SW480 (cell line): ENCODE data around the gene GCNT4.
"Not testable (repeated sequence)": the region's sequence is repeated elsewhere in the genome, so short reads cannot be mapped to it uniquely, and the experiment has no call there.

Experiments
- DNase-seq: peaks from one replicate; pipeline ENCODE4 v3.0.0-alpha.2; 2016; ENCODE audit warnings: low spot score

The GCNT4 gene, protein sequence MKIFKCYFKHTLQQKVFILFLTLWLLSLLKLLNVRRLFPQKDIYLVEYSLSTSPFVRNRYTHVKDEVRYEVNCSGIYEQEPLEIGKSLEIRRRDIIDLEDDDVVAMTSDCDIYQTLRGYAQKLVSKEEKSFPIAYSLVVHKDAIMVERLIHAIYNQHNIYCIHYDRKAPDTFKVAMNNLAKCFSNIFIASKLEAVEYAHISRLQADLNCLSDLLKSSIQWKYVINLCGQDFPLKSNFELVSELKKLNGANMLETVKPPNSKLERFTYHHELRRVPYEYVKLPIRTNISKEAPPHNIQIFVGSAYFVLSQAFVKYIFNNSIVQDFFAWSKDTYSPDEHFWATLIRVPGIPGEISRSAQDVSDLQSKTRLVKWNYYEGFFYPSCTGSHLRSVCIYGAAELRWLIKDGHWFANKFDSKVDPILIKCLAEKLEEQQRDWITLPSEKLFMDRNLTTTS

GRCh38 chr5:75052192-75053053 is at the start of gene GCNT4:
GCNT4 (minus strand) TSS chr5:75052558; CDS start chr5:75030037, 22,521 bp downstream.
- peak; percentile 39 for DNase-seq

GRCh38 chr5:75095956-75096355 is 43.6 kb upstream of the GCNT4 start:
- DNase-seq: not testable (repeated sequence)

DNA sequence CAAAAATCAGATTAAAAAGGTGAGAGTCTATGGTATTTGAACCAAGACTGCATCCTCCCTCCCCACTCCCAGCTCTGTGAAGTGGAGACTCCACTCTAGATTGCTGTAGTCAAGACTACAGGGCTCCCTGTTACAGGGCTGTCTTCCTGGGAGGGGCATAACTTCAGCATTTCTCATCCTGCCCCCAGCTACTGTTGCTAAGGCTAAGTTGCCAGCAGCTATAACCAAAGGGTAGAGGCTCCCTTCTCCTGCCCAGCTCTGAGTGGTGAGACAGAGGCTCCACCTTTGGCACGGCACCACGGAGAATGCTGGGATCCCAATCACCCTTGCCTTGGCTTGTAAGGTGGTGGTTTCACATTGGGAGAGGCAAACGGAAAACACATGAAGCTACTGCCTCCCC is 39.2 kb upstream of the GCNT4 start:
- no peak for DNase-seq

DNA sequence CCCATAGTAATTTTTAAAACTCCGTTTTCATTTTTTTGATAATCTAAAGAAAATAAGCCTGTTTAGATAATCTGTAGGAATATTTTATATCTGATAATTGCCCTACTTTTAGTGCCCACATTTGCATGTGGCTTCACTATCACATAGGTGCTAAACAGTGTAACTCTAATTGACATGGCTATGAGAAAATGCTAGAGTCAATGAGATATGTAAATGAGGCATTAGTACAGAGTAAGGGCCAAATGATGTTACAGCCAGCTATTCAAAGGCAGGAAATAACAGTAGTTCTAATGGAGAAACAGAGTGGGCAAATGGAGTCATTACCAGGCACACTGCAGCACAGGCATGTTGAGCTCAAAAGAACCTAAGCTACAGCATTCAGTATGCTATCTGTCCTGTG is 37.3 kb upstream of the GCNT4 start:
- DNase-seq: no peak

- DNase-seq: no peak
These were observed 36.8 kb upstream of the GCNT4 start for GRCh38 chr5:75089137-75089536.

- no peak for DNase-seq
These were observed 36.3 kb upstream of the GCNT4 start for GRCh38 chr5:75088648-75089047.

DNA sequence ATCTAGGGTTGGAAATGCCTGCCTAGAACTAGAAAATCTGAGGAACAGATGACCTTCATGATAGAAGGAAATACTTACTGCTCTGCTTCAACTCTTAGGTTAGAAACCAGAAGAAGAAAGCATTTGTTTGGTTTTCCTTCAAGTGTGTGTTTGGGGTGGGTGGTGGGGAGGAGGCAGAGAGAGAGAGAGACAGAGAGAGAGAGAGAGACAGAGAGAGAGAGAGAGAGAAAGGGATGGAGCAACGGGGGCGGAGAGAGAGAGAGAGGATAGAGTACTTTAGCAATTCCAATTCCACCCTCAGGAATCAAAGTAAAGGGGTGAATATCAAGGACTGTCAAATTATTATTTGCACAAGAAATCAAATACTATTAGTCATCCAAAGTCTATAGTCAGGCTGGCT is 29.2 kb upstream of the GCNT4 start:
- no peak for DNase-seq

DNA sequence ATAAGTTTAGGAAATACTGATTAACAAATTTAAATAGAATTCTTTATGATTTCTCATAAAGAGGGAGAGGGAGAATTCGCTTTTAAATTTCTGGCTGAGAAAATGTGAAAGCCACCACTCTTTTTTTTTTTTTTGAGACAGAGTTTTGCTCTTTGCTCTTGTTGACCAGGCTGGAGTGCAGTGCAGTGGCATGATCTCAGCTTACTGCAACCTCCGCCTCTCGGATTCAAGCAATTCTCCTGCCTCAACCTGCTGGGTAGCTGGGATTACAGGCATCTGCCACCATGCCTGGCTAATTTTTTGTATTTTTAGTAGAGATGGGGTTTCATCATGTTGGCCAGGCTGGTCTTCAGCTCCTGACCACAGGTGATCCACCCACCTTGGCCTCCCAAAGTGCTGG is 27.0 kb upstream of the GCNT4 start:
- not testable (repeated sequence) for DNase-seq

GRCh38 chr5:75078027-75078426 is 25.7 kb upstream of the GCNT4 start:
- no peak for DNase-seq

DNA sequence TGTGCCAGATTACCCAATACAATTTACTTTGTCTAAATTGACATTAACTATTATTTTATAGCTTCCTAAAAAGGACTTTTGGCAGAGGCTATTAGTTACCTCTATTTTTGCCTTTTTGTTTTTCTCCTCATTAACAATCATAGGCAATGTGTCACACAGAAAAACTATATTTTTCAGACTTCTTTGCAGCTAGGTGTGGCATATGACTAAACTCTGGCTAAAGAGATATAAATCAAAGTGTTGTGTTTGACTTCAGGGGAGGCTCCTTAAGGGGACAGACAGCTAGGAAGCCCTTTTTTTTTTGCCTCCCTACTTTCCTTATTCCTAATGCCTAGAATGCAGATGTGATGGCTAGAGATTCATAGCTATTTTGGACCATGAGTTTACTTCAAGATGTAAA is 19.7 kb upstream of the GCNT4 start:
- DNase-seq: no peak

- DNase-seq: no peak
These were observed 18.7 kb upstream of the GCNT4 start for GRCh38 chr5:75071100-75071499.

DNA sequence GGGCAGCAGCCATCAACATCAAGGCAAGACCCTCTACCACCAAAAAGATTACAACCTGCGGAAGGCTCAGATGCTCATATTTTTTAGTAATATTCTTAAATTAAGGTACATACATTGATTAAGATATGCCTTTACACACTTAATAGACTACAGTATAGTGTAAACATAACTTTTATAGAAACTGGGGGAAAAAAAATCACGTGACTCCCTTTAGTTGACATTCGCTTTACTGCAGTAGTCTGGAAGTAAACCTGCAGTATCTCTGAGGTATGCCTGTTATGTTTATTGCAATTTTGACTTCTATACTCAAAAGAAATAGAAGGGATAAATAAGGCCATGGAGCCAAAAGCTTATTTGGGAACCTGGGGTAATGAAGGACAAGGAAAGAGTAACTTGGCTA is 15.1 kb upstream of the GCNT4 start:
- no peak for DNase-seq

DNA sequence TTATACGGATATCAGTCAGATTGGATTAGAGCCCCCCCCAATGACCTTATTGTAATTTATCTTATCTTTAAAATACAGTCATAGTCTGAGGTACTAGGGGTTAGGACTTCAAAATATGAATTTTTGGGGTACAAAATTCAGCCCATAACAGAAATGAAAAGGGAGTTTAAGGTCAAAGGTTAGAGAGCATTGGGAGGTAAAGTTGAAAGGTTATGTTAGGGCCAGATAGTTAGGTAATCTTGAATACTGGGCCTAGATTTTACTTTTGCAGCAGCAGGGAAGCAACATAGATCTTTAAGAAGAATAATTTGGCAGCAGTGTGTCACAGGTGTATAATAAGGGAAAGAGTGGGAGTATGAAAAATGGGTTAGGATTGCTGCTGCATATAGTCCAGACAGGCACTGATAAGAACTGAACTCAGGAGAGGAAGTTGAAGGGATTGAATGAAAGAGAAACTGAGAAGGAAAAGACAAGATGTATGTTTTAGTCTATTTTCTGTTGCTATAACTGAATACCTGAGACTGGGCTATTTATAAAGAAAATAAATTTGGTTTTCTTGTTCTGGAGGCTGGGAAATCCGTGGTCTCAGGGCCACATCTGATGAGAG is 10.7 kb upstream of the GCNT4 start:
- no peak for DNase-seq

DNA sequence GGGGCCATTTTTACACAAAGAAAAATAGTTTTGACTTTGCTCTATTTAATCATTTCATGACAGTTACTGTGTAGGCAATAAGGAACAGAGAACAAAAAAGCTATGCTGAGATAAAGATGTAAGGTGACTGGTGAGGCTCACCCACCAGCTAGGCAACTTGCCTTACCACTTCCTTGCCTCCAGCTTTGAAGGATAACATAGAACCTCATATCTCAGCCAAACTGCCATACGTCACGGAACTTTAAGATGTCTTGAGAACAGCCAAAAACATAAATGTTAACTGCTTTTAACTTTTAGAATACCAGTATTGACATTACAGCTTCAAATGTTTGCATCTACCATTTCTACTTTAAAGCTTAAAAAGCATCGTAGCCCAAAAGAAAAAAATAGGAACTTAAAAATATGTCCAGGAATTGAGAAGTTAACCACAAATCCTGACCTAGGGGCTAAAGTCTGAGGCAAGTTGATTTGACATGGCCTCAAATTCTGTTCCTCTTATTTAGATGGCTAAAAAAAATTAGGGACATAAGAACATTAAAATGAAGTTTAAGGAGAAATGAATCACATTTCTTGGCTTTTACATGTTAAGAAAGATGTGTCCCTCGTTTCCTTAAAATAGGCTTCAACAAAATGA is 7.7 kb upstream of the GCNT4 start:
- no peak for DNase-seq

GRCh38 chr5:75058986-75059535 is 6.7 kb upstream of the GCNT4 start:
- DNase-seq: no peak

DNA sequence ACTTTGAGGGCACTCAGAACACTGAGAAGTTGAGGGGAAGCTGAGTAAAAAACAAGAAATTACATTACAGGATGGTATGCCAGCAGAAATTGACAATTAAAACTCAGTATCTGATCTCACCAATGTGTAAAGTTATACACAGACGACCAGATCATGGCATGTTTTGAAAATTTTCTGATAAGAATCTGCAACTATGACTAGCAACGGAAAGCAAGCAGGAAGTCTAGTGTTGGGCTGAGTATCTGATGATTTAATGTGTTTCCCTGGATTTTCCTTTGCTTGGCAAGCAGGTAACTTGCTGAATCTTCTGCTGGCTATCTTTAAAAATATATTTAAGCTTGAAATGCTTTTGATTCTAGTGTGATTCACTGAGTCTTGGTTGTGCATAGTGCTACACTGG is 5.2 kb upstream of the GCNT4 start:
- DNase-seq: no peak

DNA sequence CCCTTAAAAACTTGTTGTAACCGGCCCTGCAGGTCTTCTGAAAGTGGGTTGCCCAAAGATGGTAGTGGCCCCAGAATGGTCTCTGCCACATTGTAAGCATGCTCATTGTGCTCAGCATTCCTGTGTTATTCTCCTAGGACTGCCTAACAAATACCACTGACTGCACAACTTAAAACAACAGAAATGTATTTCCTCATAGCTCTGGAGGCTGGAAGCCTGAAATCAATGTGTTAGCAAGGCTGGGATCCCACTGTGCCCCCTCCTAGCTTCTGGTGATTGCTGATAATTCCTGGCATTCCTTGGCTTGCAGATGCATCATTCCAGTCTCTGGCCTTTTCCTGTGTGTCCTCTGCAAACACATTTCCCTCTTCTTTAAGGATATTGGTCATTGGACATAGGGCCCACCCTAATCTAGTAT is 3.4 kb upstream of the GCNT4 start:
- no peak for DNase-seq

- DNase-seq: no peak
These were observed 2.0 kb upstream of the GCNT4 start for GRCh38 chr5:75054134-75054930.

DNA sequence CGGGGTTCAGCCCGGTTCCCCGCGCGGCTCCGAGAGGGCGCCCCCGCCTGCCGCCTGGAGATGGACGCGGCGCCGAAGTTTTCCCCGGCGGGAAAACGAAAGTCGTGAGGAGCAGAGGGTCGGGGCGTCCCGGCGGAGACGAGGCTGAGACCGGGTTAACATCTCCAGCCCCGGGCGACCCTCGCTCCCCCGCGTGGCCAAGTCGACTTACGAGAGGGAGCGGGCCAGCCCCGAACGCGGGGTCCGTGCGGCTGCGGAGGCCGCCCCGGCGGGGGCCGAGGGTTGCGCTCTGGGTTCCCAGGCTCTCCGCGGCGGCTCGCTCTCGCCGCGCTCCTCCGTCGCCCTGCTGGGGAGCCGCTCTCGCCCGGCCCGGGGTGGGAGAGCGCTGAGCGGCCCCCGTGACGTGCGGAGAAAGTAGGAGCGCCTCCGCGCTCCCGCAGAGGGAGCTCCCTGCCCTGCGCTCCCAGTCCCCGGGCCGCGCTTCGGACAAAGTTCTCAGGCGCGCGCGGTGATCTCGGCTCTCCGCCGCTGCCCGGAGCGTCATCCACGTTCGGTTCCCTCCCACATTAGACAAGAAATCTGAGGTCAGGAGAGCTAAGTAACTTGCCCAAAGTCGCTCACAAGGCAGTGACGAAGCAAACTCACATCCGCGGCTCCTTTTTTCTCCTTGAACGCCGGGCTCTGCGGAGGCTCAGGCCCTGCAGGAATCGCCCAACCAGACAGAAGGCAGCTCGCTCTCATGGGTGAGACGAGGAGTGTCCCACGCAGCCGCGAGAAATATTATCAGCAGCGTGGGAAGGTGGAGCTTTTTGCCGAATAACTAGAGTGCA is 1.2 kb upstream of the GCNT4 start:
- peak; percentile 60 for DNase-seq

GRCh38 chr5:75053054-75053303 is 621 bp upstream of the GCNT4 start:
- DNase-seq: no peak
